SK-N-SH (cell line): ENCODE results near the gene ABCA9. TPM values are rescaled to one million over a fixed set of nuclear protein-coding genes. Genes with fewer than 3 reads are reported as not detected.

ENCODE experiments used
- CTCF ChIA-PET: fragments of 300-600, 350-600 bp; formaldehyde crosslinking; extraction: SDS; loops from one replicate; lab custom pipeline; 2021; lab: Yijun Ruan, JAX
- POLR2A ChIA-PET: fragments of 350-600 bp; sonication (Branson Sonifier 250); formaldehyde crosslinking; extraction: SDS; loops from one replicate; lab custom pipeline; 2020; ENCODE audit warnings: antibody characterized with exemption, inconsistent platforms; lab: Yijun Ruan, JAX
- DNase-seq: peaks from one replicate; pipeline ENCODE4 v3.0.0; 2012
- H2AFZ ChIP-seq: fragments of 200-600 bp; sonication (generic); 2 replicates; pipeline ENCODE4 v1.8.1; 2016; ENCODE audit warnings: antibody characterized with exemption, mild to moderate bottlenecking, low read depth
- H3F3A ChIP-seq: fragments of 200-600 bp; sonication (generic); replicated peaks from 2 replicates; pipeline ENCODE3; 2016; ENCODE audit warnings: antibody characterized with exemption, mild to moderate bottlenecking; ENCODE audit not compliant: insufficient read depth
- H3K27ac ChIP-seq, 2 experiments: fragments of 200-500 bp in 1 of 2; fragments of 200-600 bp in 1 of 2; sonication (Bioruptor generic) in 1 of 2; sonication (generic), shearing (Covaris generic) in 1 of 2; 2 replicates each; pipeline versions ENCODE4 v1.5.1 to v1.6.1; 2014 to 2016; ENCODE audit warnings: low read depth in 2 of 2, inconsistent platforms in 1 of 2, low read length in 1 of 2, mild to moderate bottlenecking in 1 of 2, mixed read lengths in 1 of 2
- H3K27me3 ChIP-seq: fragments of 200-600 bp; sonication (generic), shearing (Covaris generic); 2 replicates; pipeline ENCODE4 v1.6.1; 2016; ENCODE audit warnings: mixed run types; ENCODE audit not compliant: insufficient read depth
- H3K36me3 ChIP-seq, 2 experiments: fragments of 200-500 bp in 1 of 2; fragments of 200-600 bp in 1 of 2; sonication (Bioruptor generic) in 1 of 2; sonication (generic) in 1 of 2; replicated peaks in 1 of 2; 2 replicates each; pipeline versions ENCODE3 to v1.5.1; 2014 to 2016; ENCODE audit warnings: low read length in 1 of 2, mild to moderate bottlenecking in 1 of 2; ENCODE audit not compliant: insufficient read depth in 2 of 2, control insufficient read depth in 1 of 2
- H3K4me1 ChIP-seq, 2 experiments: fragments of 200-500 bp in 1 of 2; fragments of 200-600 bp in 1 of 2; sonication (Bioruptor generic) in 1 of 2; sonication (generic), shearing (Covaris generic) in 1 of 2; 2 replicates each; pipeline versions ENCODE4 v1.5.1 to v1.6.1; 2014 to 2016; ENCODE audit warnings: low read depth in 1 of 2, low read length in 1 of 2, mixed run types in 1 of 2; ENCODE audit not compliant: insufficient read depth in 2 of 2, control insufficient read depth in 1 of 2
- H3K4me2 ChIP-seq: fragments of 200-600 bp; sonication (generic), shearing (Covaris generic); 2 replicates; pipeline ENCODE4 v1.6.1; 2017; ENCODE audit warnings: mixed run types
- H3K4me3 ChIP-seq, 2 experiments: fragments of 200-500 bp in 1 of 2; fragments of 200-600 bp in 1 of 2; sonication (Bioruptor generic) in 1 of 2; sonication (generic), shearing (Covaris generic) in 1 of 2; 2 replicates each; pipeline versions ENCODE4 v1.5.1 to v1.8.1; 2014 to 2016; ENCODE audit warnings: low read depth in 2 of 2, inconsistent platforms in 1 of 2, low read length in 1 of 2, mild to moderate bottlenecking in 1 of 2, mixed read lengths in 1 of 2, moderate library complexity in 1 of 2
- H3K79me2 ChIP-seq: fragments of 200-600 bp; sonication (generic); 2 replicates; pipeline ENCODE4 v1.8.1; 2017; ENCODE audit warnings: mild to moderate bottlenecking; ENCODE audit not compliant: insufficient read depth
- H3K9ac ChIP-seq: fragments of 200-600 bp; sonication (generic); 2 replicates; pipeline ENCODE4 v1.6.1; 2017; ENCODE audit warnings: mixed run types
- H3K9me2 ChIP-seq: fragments of 200-600 bp; sonication (generic); 2 replicates; pipeline ENCODE4 v1.6.1; 2017; ENCODE audit warnings: mixed run types
- H3K9me3 ChIP-seq: fragments of 200-600 bp; sonication (generic); 2 replicates; pipeline ENCODE4 v1.6.1; 2017; ENCODE audit warnings: mixed run types, mild to moderate bottlenecking, moderate library complexity
- H4K20me1 ChIP-seq: fragments of 200-600 bp; sonication (generic); 2 replicates; pipeline ENCODE4 v1.6.1; 2017; ENCODE audit warnings: mild to moderate bottlenecking, mixed run types; ENCODE audit not compliant: insufficient read depth
- EP300 ChIP-seq, 2 experiments: IDR thresholded peaks; 2 replicates each; pipeline versions ENCODE4 v1.4.0 to v1.6.1; 2012; ENCODE audit warnings: borderline replicate concordance in 1 of 2, low read depth in 1 of 2, low read length in 1 of 2
- FOXM1 ChIP-seq: IDR thresholded peaks from 2 replicates; pipeline ENCODE4 v1.4.0; 2012; ENCODE audit warnings: low read depth, mild to moderate bottlenecking
- JUND ChIP-seq: IDR thresholded peaks from 2 replicates; pipeline ENCODE4 v1.4.0; 2012
- MAX ChIP-seq: IDR thresholded peaks from 2 replicates; pipeline ENCODE4 v1.4.0; 2012; ENCODE audit warnings: low read depth
- NRF1 ChIP-seq: IDR thresholded peaks from 2 replicates; pipeline ENCODE4 v1.6.1; 2012; ENCODE audit warnings: low read depth, mild to moderate bottlenecking, low read length
- TAF1 ChIP-seq: IDR thresholded peaks from 2 replicates; pipeline ENCODE4 v1.6.1; 2012; ENCODE audit warnings: low read depth, mild to moderate bottlenecking, low read length, moderate library complexity, borderline replicate concordance
- USF2 ChIP-seq: fragments of 150-350 bp; IDR thresholded peaks from 2 replicates; pipeline ENCODE4 v1.6.1; 2017; ENCODE audit warnings: antibody characterized with exemption, low read length, low read depth, borderline replicate concordance
- WGBS: methylation state at CpG from one replicate; pipeline ENCODE4 v1.1.6; 2017; ENCODE audit warnings: low lambda C conversion rate; 5-methylcytosine and 5-hydroxymethylcytosine counted together
- polyA plus RNA-seq, 3 experiments: library from polyadenylated mRNA; depleted of rRNA; stranded (reverse); fragments of >200 nt; gene quantifications; 2 replicates each; pipeline ENCODE4 v1.2.3, GENCODE V29; 2012
- TF ChIP-seq, protein P1 (sequence below): fragments of 200-600 bp; sonication (generic); IDR thresholded peaks from 2 replicates; pipeline ENCODE4 v1.6.1; 2017; ENCODE audit warnings: antibody characterized with exemption, mild to moderate bottlenecking, moderate library complexity

The ABCA9 gene
- polyA plus RNA-seq, 1 of the 3 experiments (the other 2 are of a cell fraction), result 0.07 TPM

DNA sequence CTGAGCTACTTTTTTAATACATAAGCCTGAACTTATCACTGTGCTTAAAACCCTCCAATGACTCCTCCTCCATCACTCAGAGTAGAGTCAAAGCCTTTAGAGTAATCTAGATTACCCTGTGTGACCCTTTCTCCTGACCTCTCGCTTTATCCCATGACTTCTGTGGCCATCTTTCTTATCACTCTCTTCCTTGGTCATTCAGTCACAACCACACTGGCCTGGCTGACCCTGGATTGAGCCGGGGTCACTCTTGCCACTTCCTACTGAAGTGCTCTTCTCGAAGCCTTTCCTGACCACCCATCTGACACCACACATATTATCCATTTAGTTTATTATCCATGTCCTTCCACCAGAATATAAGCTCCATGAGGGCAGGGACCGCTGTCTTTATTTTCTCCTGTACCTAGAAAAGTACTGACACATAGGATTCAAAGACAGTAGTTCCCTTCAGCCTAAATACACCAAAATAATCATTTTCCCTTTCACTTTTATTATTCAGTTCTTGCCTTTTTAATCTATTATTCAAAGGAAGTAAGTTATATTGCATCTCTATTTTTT lies 28.0 kb upstream of the ABCA9 start (continued):
- no peak for TF ChIP-seq USF2
- no peak for TF ChIP-seq FOXM1
- TF ChIP-seq TAF1, result no peak
- no peak for TF ChIP-seq MAX
- TF ChIP-seq JUND, result no peak
- TF ChIP-seq NRF1, result no peak
- TF ChIP-seq EP300 (IDR thresholded peaks at IDR 0.05; ENCODE audit: borderline replicate concordance in 1 of 2, low read depth in 1 of 2, low read length in 1 of 2), result no peak
- TF ChIP-seq, all 33 proteins: peak for 0

DNA sequence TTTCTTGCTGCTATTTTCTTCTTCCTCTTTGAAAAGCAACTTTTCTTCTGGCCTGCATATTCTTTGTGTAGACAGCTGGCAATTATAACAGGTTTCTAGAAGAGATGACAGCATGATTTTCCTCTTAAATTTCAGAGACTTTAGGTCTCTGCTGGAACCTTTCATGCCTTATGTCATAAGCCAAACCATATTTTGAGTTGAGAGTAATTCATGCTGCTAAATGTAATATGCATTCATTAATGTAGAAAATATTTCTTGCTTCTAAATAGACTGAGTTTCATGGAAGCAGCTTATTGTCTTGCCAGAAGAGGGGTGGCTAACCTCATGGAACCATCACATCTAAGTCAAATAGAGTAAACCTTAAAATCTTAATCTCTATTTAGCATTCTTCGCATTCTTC lies 25.9 kb upstream of the ABCA9 start:
- ChIA-PET CTCF (no interaction called here), POLR2A (no interaction called here)
- H3K9ac ChIP-seq, result no peak overlapping the region

More for the DNA sequence above, 25.9 kb upstream of the ABCA9 start:
- no peaks in the 10 kb centered on the region for H3K79me2 ChIP-seq
- no peaks in the 10 kb centered on the region for H4K20me1 ChIP-seq
- H2AFZ ChIP-seq, result no peak overlapping the region
- H3K4me2 ChIP-seq, result no peak overlapping the region
- no peaks in the 10 kb centered on the region for H3K36me3 ChIP-seq
- WGBS, result 64% methylated on average over 1 of the region's 1 CpG
- no peak for DNase-seq
- H3K4me3 ChIP-seq, result no peak overlapping the region
- H3K9me2 ChIP-seq, result no peaks in the 10 kb centered on the region
- H3K27ac ChIP-seq, result no peak overlapping the region
- no peaks in the 10 kb centered on the region for H3K4me1 ChIP-seq
- H3K27me3 ChIP-seq, result no peaks in the 10 kb centered on the region
- no peaks in the 10 kb centered on the region for H3F3A ChIP-seq
- H3K9me3 ChIP-seq, result no peaks in the 10 kb centered on the region
- TF ChIP-seq, protein P1, sequence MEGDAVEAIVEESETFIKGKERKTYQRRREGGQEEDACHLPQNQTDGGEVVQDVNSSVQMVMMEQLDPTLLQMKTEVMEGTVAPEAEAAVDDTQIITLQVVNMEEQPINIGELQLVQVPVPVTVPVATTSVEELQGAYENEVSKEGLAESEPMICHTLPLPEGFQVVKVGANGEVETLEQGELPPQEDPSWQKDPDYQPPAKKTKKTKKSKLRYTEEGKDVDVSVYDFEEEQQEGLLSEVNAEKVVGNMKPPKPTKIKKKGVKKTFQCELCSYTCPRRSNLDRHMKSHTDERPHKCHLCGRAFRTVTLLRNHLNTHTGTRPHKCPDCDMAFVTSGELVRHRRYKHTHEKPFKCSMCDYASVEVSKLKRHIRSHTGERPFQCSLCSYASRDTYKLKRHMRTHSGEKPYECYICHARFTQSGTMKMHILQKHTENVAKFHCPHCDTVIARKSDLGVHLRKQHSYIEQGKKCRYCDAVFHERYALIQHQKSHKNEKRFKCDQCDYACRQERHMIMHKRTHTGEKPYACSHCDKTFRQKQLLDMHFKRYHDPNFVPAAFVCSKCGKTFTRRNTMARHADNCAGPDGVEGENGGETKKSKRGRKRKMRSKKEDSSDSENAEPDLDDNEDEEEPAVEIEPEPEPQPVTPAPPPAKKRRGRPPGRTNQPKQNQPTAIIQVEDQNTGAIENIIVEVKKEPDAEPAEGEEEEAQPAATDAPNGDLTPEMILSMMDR, result no peak
- no peak for TF ChIP-seq USF2
